GM12878 (cell line): Measurements from ENCODE around the gene SPRYD7. TPM values are rescaled to one million over a fixed set of nuclear protein-coding genes. Genes with fewer than 3 reads are reported as not detected.

ENCODE experiments used
- ATAC-seq: fragments of 200-7000 bp; cut with Tn5 transposase; 3 replicates; pipeline ENCODE4 v1.9.1; 2020; ENCODE audit warnings: mild to moderate bottlenecking, moderate library complexity
- BruUV-seq: library from RNA; stranded (reverse); fragments of 400-500 nt; replicated peaks from 2 replicates; lab custom pipeline; 2021; lab: Mats Ljungman, UMichigan
- CTCF ChIA-PET: fragments of 300-600 bp; sonication (Branson Sonifier 250); formaldehyde crosslinking; extraction: SDS; loops from one replicate; lab custom pipeline; 2021; ENCODE audit warnings: inconsistent platforms; lab: Yijun Ruan, JAX
- POLR2A ChIA-PET: fragments of 350-600 bp; formaldehyde crosslinking; extraction: SDS; loops from one replicate; lab custom pipeline; 2021; ENCODE audit warnings: inconsistent platforms; lab: Charles Lee
- RAD21 ChIA-PET: fragments of 300-600 bp; sonication (Branson Sonifier 250); formaldehyde crosslinking; loops from one replicate; lab custom pipeline; 2023; ENCODE audit warnings: antibody characterized with exemption; ENCODE audit not compliant: unreplicated experiment; lab: Charles Lee
- SMC1A ChIA-PET: fragments of 300-600 bp; sonication (Branson Sonifier 250); formaldehyde crosslinking; loops from one replicate; lab custom pipeline; 2023; ENCODE audit not compliant: unreplicated experiment, uncharacterized antibody; lab: Charles Lee
- DNase-seq: peaks from one replicate; pipeline ENCODE4 v3.0.0-alpha.2; 2011; ENCODE audit warnings: low read depth, low spot score
- FAIRE-seq: peaks from 3 replicates; lab custom pipeline; 2011; peaks lifted over from hg19 to GRCh38; lab: Jason Lieb, UNC
- H2AFZ ChIP-seq: 2 replicates; pipeline ENCODE4 v1.6.0; 2011; ENCODE audit warnings: low read depth, low read length, control low read depth; ENCODE audit not compliant: control insufficient read depth
- H3K27ac ChIP-seq: 2 replicates; pipeline ENCODE4 v1.5.1; 2011; ENCODE audit warnings: control low read depth; ENCODE audit not compliant: control insufficient read depth, insufficient read depth
- H3K27me3 ChIP-seq, 2 experiments: replicated peaks in 1 of 2; 2 replicates each; pipeline versions ENCODE4 v1.6.0 to v1.6.1; 2011; ENCODE audit warnings: low read length in 1 of 2; ENCODE audit not compliant: control insufficient read depth in 2 of 2, insufficient read depth in 2 of 2
- H3K36me3 ChIP-seq, 2 experiments: 2 replicates each; pipeline ENCODE4 v1.5.1; 2011; ENCODE audit warnings: low read length in 1 of 2; ENCODE audit not compliant: control insufficient read depth in 2 of 2, insufficient read depth in 2 of 2
- H3K4me1 ChIP-seq: 2 replicates; pipeline ENCODE4 v1.6.1; 2011; ENCODE audit warnings: mild to moderate bottlenecking, low read length, moderate library complexity, mixed read lengths; ENCODE audit not compliant: control insufficient read depth, insufficient read depth
- H3K4me2 ChIP-seq: 2 replicates; pipeline ENCODE4 v1.6.0; 2011; ENCODE audit warnings: control low read depth; ENCODE audit not compliant: control insufficient read depth, insufficient read depth
- H3K4me3 ChIP-seq: fragments of 200-600 bp; sonication (generic); 2 replicates; pipeline ENCODE4 v1.5.1; 2016
- H3K79me2 ChIP-seq: 2 replicates; pipeline ENCODE4 v1.6.0; 2011; ENCODE audit warnings: low read length; ENCODE audit not compliant: control insufficient read depth, insufficient read depth
- H3K9ac ChIP-seq: 2 replicates; pipeline ENCODE4 v1.8.0; 2011; ENCODE audit warnings: low read length, control low read depth, mixed read lengths; ENCODE audit not compliant: control insufficient read depth, insufficient read depth
- H3K9me3 ChIP-seq: replicated peaks from 3 replicates; pipeline ENCODE4 v1.5.1; 2011; ENCODE audit warnings: mild to moderate bottlenecking, low read length; ENCODE audit not compliant: control insufficient read depth, insufficient read depth
- H4K20me1 ChIP-seq: 2 replicates; pipeline ENCODE4 v1.6.0; 2011; ENCODE audit not compliant: control insufficient read depth, insufficient read depth
- BCL3 ChIP-seq: IDR thresholded peaks from 2 replicates; pipeline ENCODE4 v1.6.1; 2011; ENCODE audit warnings: borderline replicate concordance, low read depth, mild to moderate bottlenecking, moderate library complexity, low read length; ENCODE audit not compliant: insufficient read depth, poor library complexity, severe bottlenecking
- CREM ChIP-seq: IDR thresholded peaks from 2 replicates; pipeline ENCODE4 v1.6.1; 2014; ENCODE audit warnings: antibody characterized with exemption, low read depth
- ELK1 ChIP-seq: IDR thresholded peaks from 2 replicates; pipeline ENCODE4 v1.6.1; 2012; ENCODE audit warnings: low read depth, low read length, improper control_type of control experiment
- FOS ChIP-seq: IDR thresholded peaks from 3 replicates; pipeline ENCODE4 v1.6.1; 2011; ENCODE audit warnings: borderline replicate concordance; ENCODE audit not compliant: insufficient read length; ENCODE audit errors: extremely low read depth
- FOXM1 ChIP-seq: IDR thresholded peaks from 2 replicates; pipeline ENCODE4 v1.6.1; 2012; ENCODE audit warnings: low read depth, mild to moderate bottlenecking, inconsistent platforms, low read length, moderate library complexity
- HCFC1 ChIP-seq: fragments of 150-350 bp; IDR thresholded peaks from 2 replicates; pipeline ENCODE4 v1.6.1; 2014; ENCODE audit warnings: low read length
- IKZF1 ChIP-seq: fragments of 450-650 bp; conservative IDR thresholded peaks from 2 replicates; pipeline ENCODE4 v1.6.1; 2017; ENCODE audit warnings: antibody characterized with exemption, mild to moderate bottlenecking
- MLLT1 ChIP-seq: fragments of 450-650 bp; IDR thresholded peaks from 2 replicates; pipeline ENCODE4 v1.6.1; 2016; ENCODE audit warnings: mild to moderate bottlenecking
- MXI1 ChIP-seq: fragments of 150-350 bp; IDR thresholded peaks from 2 replicates; pipeline ENCODE4 v1.6.1; 2011; ENCODE audit warnings: low read depth, mild to moderate bottlenecking, inconsistent platforms, low read length, improper control_type of control experiment
- SMAD1 ChIP-seq: fragments of 450-650 bp; IDR thresholded peaks from 2 replicates; pipeline ENCODE4 v1.6.1; 2018; ENCODE audit warnings: mild to moderate bottlenecking, low read depth; ENCODE audit not compliant: partially characterized antibody
- SUZ12 ChIP-seq: fragments of 200-600 bp; sonication (generic); IDR thresholded peaks from one replicate; pipeline ENCODE4 v1.6.1; 2018; ENCODE audit warnings: antibody characterized with exemption, mild to moderate bottlenecking; ENCODE audit not compliant: unreplicated experiment
- TAF1 ChIP-seq: IDR thresholded peaks from 2 replicates; pipeline ENCODE4 v1.6.1; 2011; ENCODE audit warnings: mild to moderate bottlenecking, low read depth, low read length, borderline replicate concordance
- USF2 ChIP-seq: IDR thresholded peaks from 2 replicates; pipeline ENCODE4 v1.6.1; 2011; ENCODE audit warnings: low read depth, low read length, improper control_type of control experiment, borderline replicate concordance
- ZBTB4 ChIP-seq: fragments of 450-650 bp; formaldehyde crosslinking; IDR thresholded peaks from 2 replicates; pipeline ENCODE4 v1.4.0; 2022; ENCODE audit warnings: mild to moderate bottlenecking, moderate library complexity
- ZNF217 ChIP-seq: fragments of 450-650 bp; IDR thresholded peaks from 2 replicates; pipeline ENCODE4 v1.6.1; 2017; ENCODE audit warnings: antibody characterized with exemption, mild to moderate bottlenecking
- WGBS: methylation state at CpG from one replicate; pipeline ENCODE4 v1.1.6; 2016; ENCODE audit warnings: low lambda C conversion rate; ENCODE audit not compliant: insufficient replicate concordance, insufficient coverage; ENCODE audit errors: missing lambda C conversion rate; 5-methylcytosine and 5-hydroxymethylcytosine counted together
- in situ Hi-C: fragments of 300-500 bp; cut with MboI; formaldehyde crosslinking; loops from 9 replicates; pipeline ENCODE4 v1.14.3; 2018; ENCODE audit warnings: mixed read lengths
- intact Hi-C: fragments of 100-400 bp; cut with micrococcal nuclease; formaldehyde crosslinking; loops from one replicate; pipeline ENCODE4 v1.14.2; 2022; ENCODE audit not compliant: unreplicated experiment
- polyA plus RNA-seq, 11 experiments: library from polyadenylated mRNA; depleted of rRNA in 4 of 11; unstranded in 6 of 11; stranded (reverse) in 5 of 11; fragments of >200 nt; fragmentation: Nextera tagmentation in 4 of 11; fragmentation: Illumina TruSeq in 1 of 11; extraction: Ambion mirVana in 4 of 11; extraction: Trizol in 1 of 11; gene quantifications; 1 replicate in 1 of 11; 2 replicates in 10 of 11; pipeline versions ENCODE4 v1.2.1 to v1.2.3, GENCODE V29; 2011 to 2016; ENCODE audit warnings: inconsistent platforms in 2 of 11, missing spikeins in 2 of 11, low read depth in 1 of 11
- total RNA-seq, 4 experiments: library from RNA; depleted of rRNA in 3 of 4; stranded (reverse); fragments of >200 nt in 3 of 4; fragmentation: Illumina TruSeq in 1 of 4; extraction: Trizol in 1 of 4; gene quantifications; 2 replicates each; pipeline versions ENCODE4 v1.2.1 to v1.2.3, GENCODE V29; 2013 to 2021

The SPRYD7 gene
- total and polyA plus RNA-seq, 10 of the 15 experiments (the other 5 are each of a cell fraction or from before 2014, with no cell fraction given) = 5.3 to 18.7 (median 9.6) TPM

GRCh38 chr13:49958321-49958720 lies 22.2 kb upstream of the SPRYD7 start:
- 39% methylated on average over 3 of the region's 3 CpGs for WGBS
- Histone ChIP-seq H3K4me3 (no peak overlapping the region), H3K4me2 (no peak overlapping the region), H3K27ac (no peak overlapping the region), H3K27me3 (no peaks in the 10 kb centered on the region), H3K9ac (no peak overlapping the region), H3K9me3 (no peaks in the 10 kb centered on the region), H3K36me3 (no peaks in the 10 kb centered on the region), H3K4me1 (no peaks in the 10 kb centered on the region), H2AFZ (no peak overlapping the region), H3K79me2 (no peaks in the 10 kb centered on the region), H4K20me1 (no peaks in the 10 kb centered on the region)
- ChIA-PET SMC1A (interaction anchor here (0.6 kb wide), 1 partner anchor 270 kb away, joined by 3 read pairs; no protein-coding TSS in a partner anchor), POLR2A (interaction anchor here (0.7 kb wide), 1 partner anchor 22 kb away, joined by 3 read pairs; the partner anchor contains the start of gene SPRYD7), RAD21 (no interaction called here), CTCF (interaction anchor here (0.9 kb wide), 1 partner anchor 18 kb away, joined by 3 read pairs; no protein-coding TSS in a partner anchor)
- ATAC-seq (no peak), FAIRE-seq (no peak), DNase-seq (no peak)
- intact Hi-C loops (no loop called here), in situ Hi-C loops (no loop called here)
- no TSS peak for BruUV-seq
- TF ChIP-seq ZBTB4 (CRISPR knock-in tag) (no peak), SUZ12 (no peak), TAF1 (no peak), ZNF217 (no peak), HCFC1 (no peak), BCL3 (no peak), SMAD1 (no peak), USF2 (no peak), FOS (no peak), FOXM1 (no peak), MXI1 (no peak), ELK1 (no peak), MLLT1 (no peak), CREM (no peak), IKZF1 (no peak)
